ENCODE measurements around the gene CWC27.

The CWC27 gene

GRCh38 chr5:64944868-64945267 lies 176.1 kb downstream of the CWC27 start:
- no peak for TF ChIP-seq CTCF (conservative IDR thresholded peaks at IDR 0.05; ENCODE audit: low read depth, low read length)
- DNase-seq (ENCODE audit: low read depth): no peak
- H3K4me3 ChIP-seq (ENCODE audit: low read length): no peak overlapping the region

GRCh38 chr5:64947031-64947430 lies 178.3 kb downstream of the CWC27 start:
- TF ChIP-seq CTCF (conservative IDR thresholded peaks at IDR 0.05; ENCODE audit: low read depth, low read length): no peak
- DNase-seq (ENCODE audit: low read depth): peak; percentile 91
- H3K4me3 ChIP-seq (ENCODE audit: low read length): no peak overlapping the region

GRCh38 chr5:64947801-64948200 lies 179.1 kb downstream of the CWC27 start:
- TF ChIP-seq CTCF (conservative IDR thresholded peaks at IDR 0.05; ENCODE audit: low read depth, low read length): no peak
- DNase-seq (ENCODE audit: low read depth): no peak
- H3K4me3 ChIP-seq (ENCODE audit: low read length): no peak overlapping the region

- no peak for TF ChIP-seq CTCF (conservative IDR thresholded peaks at IDR 0.05; ENCODE audit: low read depth, low read length)
- no peak overlapping the region for H3K4me3 ChIP-seq (ENCODE audit: low read length)
- DNase-seq (ENCODE audit: low read depth): no peak
These were observed 180.6 kb downstream of the CWC27 start for GRCh38 chr5:64949331-64949730.

- no peak for TF ChIP-seq CTCF (conservative IDR thresholded peaks at IDR 0.05; ENCODE audit: low read depth, low read length)
- peak; percentile 74 for DNase-seq (ENCODE audit: low read depth)
- no peak overlapping the region for H3K4me3 ChIP-seq (ENCODE audit: low read length)
These were observed 184.4 kb downstream of the CWC27 start for GRCh38 chr5:64952951-64953673.

- TF ChIP-seq CTCF (conservative IDR thresholded peaks at IDR 0.05; ENCODE audit: low read depth, low read length): no peak
- H3K4me3 ChIP-seq (ENCODE audit: low read length): no peak overlapping the region
- no peak for DNase-seq (ENCODE audit: low read depth)
These were observed 185.8 kb downstream of the CWC27 start for GRCh38 chr5:64954518-64954917.

GRCh38 chr5:64958757-64959391 lies 190.1 kb downstream of the CWC27 start:
- no peak overlapping the region for H3K4me3 ChIP-seq (ENCODE audit: low read length)
- peak; percentile 61 for TF ChIP-seq CTCF (conservative IDR thresholded peaks at IDR 0.05; ENCODE audit: low read depth, low read length)
- DNase-seq (ENCODE audit: low read depth): no peak
